Measurements from ENCODE around the gene POU3F3.

The POU3F3 gene

GRCh38 chr2:104846786-104847585 lies 6.9 kb upstream of the POU3F3 start:
- TF ChIP-seq CTCF (IDR thresholded peaks at IDR 0.05; ENCODE audit: control extremely low read depth, extremely low read depth, low read depth, missing control alignments), result no peak
- POLR2A ChIA-PET, result no interaction called here
- CTCF ChIA-PET, result interaction anchor here (1.2 to 4.1 kb wide), 6 partner anchors 9 to 1686 kb away, joined by 3 to 31 read pairs (median 6); no protein-coding TSS in a partner anchor
- DNase-seq (ENCODE audit: extremely low spot score), result no peak

GRCh38 chr2:104847586-104848160 lies 6.2 kb upstream of the POU3F3 start:
- TF ChIP-seq CTCF (IDR thresholded peaks at IDR 0.05; ENCODE audit: control extremely low read depth, extremely low read depth, low read depth, missing control alignments), result no peak
- DNase-seq (ENCODE audit: extremely low spot score), result no peak
- CTCF ChIA-PET, result interaction anchor here (1.3 to 4.1 kb wide), 6 partner anchors 8 to 1686 kb away, joined by 3 to 33 read pairs (median 18); no protein-coding TSS in a partner anchor
- POLR2A ChIA-PET, result no interaction called here

- no peak for TF ChIP-seq CTCF (IDR thresholded peaks at IDR 0.05; ENCODE audit: control extremely low read depth, extremely low read depth, low read depth, missing control alignments)
- DNase-seq (ENCODE audit: extremely low spot score), result no peak
- POLR2A ChIA-PET, result interaction anchor here (0.6 kb wide), 1 partner anchor 1899 kb away, joined by 3 read pairs; no protein-coding TSS in a partner anchor
- CTCF ChIA-PET, result interaction anchor here (1.3 to 4.1 kb wide), 10 partner anchors 8 to 1687 kb away, joined by 3 to 33 read pairs (median 10); no protein-coding TSS in a partner anchor
Measured at GRCh38 chr2:104848526-104848925, 5.4 kb upstream of the POU3F3 start.

- DNase-seq (ENCODE audit: extremely low spot score), result no peak
- no peak for TF ChIP-seq CTCF (IDR thresholded peaks at IDR 0.05; ENCODE audit: control extremely low read depth, extremely low read depth, low read depth, missing control alignments)
- CTCF ChIA-PET, result interaction anchor here (0.8 to 4.1 kb wide), 28 partner anchors 8 to 1688 kb away, joined by 3 to 33 read pairs (median 4); no protein-coding TSS in a partner anchor
- POLR2A ChIA-PET, result interaction anchor here (0.6 kb wide), 1 partner anchor 1898 kb away, joined by 3 read pairs; no protein-coding TSS in a partner anchor
Measured at GRCh38 chr2:104849101-104849500, 4.8 kb upstream of the POU3F3 start.

- TF ChIP-seq CTCF (IDR thresholded peaks at IDR 0.05; ENCODE audit: control extremely low read depth, extremely low read depth, low read depth, missing control alignments), result peak; percentile 79
- peak; percentile 45 for DNase-seq (ENCODE audit: extremely low spot score)
- CTCF ChIA-PET, result interaction anchor here (0.7 to 4.1 kb wide), 30 partner anchors 9 to 1718 kb away, joined by 3 to 33 read pairs (median 3); no protein-coding TSS in a partner anchor
- POLR2A ChIA-PET, result no interaction called here
Measured at GRCh38 chr2:104849618-104850141, 4.2 kb upstream of the POU3F3 start.

Data from GM10248 (cell line).